ENCODE data around the gene PRKCB.

DNA sequence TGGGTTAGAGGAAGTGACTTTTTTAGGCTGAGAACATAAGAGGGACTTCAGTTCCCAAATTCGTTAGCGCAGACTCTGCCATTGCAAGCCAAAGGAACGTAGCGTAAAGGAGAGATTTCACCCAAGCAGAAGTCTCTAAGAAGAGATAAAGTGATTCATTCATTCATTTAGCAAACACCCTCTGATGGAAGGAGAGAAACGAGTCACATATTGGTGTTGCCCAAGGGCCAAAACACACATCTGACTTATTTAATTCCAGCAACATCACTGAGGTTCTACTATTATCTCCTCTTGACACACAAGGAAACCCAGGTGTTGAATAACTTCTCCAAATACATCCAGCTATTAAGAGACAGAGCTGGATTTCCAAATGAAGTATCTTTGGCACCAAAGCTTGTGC lies 334.6 kb downstream of the PRKCB start:
- TF ChIP-seq POLR2A (IDR thresholded peaks at IDR 0.05; ENCODE audit: low read depth, low read length): no peak
- TF ChIP-seq POLR2AphosphoS5 (IDR thresholded peaks at IDR 0.05; ENCODE audit: low read depth, low read length): no peak
